GM19043 (cell line): ENCODE data around the gene TMED4.

Source experiments
- ATAC-seq: cut with Tn5 transposase; IDR thresholded peaks from one replicate; pipeline ENCODE4 v1.9.1; 2021; ENCODE audit warnings: low read depth; ENCODE audit not compliant: unreplicated experiment

Gene TMED4

GRCh38 chr7:44547536-44548231 is 34.3 kb downstream of the TMED4 start:
- no peak for ATAC-seq

- no peak for ATAC-seq
Measured at GRCh38 chr7:44541876-44542610, 40.0 kb downstream of the TMED4 start.

DNA sequence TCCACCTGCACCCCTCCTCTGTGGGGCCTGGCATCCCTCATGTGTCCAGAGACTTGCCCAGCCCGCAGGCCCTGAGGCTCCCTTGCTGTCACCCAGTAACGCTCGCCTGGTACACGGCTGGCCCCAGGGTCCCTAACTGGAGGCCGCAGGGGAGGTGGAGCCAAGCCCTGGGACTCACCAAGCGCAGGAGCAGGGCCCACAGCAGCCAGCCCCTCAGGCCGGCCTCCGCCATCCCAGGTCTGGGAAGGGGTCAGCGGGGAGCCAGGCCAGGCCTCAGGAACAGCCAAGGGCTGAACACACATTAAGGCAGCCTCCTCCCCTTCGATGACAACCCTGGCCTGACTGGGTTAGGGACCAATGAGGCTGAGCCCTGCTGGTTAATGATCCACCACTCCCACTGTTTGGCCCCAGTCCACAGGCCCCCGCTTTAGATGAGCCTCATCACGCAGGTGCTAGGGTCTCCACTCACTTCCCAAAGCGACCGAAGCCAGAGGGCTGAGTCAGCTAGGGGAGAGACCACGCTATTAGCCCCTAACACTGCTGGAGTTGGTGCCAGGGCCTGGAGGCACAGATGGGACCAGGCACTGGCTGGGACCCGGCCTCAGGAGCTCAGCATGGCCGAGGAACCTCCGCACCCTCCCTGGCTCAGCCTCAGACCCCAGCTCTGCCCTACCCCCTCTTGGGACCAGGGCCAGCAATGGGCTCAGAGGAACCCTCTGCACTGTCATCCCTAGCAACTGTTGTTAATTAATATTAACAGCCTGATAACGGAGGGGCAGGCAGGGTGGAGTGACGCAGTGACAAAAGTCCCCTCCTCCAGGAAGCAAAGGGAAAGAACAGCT is 40.8 kb downstream of the TMED4 start, which contains the start of gene NPC1L1:
Gene NPC1L1, minus strand, starts transcription at position 303 of the 842 bp plus-strand sequence. Its CDS starts 71 bp downstream, at position 232.
- no peak for ATAC-seq

- no peak for ATAC-seq
Measured at GRCh38 chr7:44540592-44541027, 41.4 kb downstream of the TMED4 start.

DNA sequence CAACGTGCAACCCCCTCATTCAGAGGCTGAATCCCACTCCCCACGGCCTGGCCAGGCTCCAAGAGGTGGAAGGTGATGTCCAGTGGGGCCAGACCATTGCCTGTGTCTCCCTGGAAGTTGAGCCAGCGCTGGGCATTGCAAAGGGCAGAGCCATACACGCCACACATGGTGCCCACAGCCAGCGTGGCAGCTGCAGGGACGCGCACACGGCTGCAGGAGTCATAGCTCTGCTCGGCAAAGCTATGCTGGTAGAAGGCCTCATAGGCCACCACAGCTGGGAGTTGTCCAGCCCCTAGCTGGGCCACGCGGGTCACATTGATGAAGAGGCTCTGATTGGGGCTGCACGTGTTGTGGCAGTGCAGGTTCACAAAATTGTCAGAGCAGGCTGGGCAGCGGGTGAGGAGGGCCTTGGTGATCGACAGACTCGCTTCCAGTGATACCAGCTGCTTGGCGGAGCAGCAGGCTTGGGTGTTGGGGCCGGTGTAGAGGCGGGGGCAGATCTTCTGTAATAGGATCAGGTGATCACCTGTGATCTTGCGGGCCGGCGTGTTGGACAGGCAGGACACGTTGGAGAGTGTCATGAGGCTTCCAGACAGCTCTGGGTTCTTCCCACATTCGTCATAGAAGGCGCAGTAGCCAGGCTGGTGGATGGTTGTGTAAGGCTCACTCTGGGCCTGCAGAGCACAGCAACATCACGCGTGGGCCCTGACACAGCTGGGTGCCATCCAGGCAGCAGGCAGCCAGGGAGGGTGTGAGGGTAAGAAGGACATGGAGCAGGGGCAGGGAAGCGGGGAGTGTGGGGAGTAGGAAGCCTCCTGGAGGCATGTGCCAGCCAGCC is 42.1 kb downstream of the TMED4 start:
- no peak for ATAC-seq

DNA sequence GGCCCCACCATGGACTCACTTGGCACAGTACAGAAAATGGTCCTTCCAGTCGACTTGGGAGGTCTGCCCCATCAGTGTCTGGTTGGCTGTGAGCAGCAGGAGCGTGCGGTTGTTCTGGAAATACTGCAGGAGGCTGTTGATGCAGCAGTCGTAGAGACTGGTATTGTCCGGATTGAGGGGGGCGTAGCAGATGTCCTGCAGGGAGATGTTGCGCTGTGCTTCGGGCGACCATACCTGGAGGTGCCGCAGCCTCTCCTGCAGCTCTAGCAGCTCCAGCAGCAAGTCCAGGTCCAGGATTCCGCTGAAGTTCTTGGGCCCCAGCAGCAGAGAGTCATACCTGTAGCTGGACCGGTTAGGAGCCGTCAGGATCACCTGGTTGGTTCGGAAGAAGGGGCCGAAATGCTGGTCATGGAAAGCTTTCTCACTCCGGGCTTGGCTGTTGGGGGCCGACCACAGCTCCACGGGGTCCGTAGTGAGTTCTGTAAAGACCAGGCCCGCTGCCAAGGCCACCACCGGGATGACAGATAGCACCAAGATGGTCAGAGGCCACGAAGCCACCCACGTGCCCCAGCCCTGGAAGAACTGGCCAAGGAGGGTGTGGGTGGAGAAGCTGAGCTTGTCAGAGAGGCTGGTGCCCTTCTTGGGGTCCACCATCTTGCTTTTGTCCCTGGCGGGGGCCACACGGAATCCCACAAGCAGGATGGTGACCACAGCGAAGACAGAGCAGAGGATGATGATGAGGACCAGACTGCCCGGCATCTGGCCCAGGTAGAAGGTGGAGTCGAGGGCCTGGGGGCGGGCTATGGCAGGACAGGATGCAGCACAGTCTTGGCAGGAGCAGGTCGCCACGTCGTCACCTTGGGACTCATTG is 43.0 kb downstream of the TMED4 start:
- ATAC-seq = no peak

GRCh38 chr7:44538093-44538797 is 43.8 kb downstream of the TMED4 start:
- no peak for ATAC-seq

DNA sequence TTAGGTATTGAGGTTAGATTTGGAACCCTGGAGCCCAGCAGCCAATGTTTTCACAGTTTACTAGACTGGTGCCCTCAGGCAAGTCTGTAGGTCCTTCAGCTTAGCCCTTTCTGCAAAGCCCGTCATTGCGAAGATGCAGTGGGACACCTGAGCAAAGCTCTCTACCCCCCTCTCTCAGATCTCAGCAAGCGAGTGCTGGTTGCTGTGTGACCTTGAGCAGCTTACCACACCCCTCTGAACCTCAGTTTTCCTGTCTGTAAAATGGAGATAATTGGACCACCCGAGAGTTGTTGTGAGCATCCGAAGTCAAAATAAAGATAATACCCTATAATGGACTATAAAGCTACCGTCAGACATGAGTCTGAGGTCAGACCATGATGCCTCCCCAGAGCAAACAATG is 44.6 kb downstream of the TMED4 start:
- ATAC-seq = no peak

DNA sequence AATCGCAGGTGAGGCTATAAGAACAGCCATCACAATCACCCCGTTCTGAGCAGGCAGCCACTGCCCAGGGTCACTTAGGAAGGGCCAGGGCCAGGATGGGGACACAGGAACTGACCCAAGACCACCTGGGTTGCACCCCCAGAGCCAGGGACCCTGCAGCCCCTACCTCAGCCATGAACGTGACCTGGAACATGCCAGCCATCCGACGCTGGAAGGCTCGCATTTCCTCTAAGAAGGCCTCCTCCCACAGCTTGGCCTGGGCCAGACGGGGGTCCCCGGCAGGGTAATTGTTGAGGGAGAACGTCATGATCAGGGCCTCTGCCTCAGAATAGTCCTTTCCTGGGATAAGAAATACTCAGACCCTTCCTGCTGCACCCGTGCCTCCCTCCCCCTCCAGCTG is 45.9 kb downstream of the TMED4 start:
- no peak for ATAC-seq

DNA sequence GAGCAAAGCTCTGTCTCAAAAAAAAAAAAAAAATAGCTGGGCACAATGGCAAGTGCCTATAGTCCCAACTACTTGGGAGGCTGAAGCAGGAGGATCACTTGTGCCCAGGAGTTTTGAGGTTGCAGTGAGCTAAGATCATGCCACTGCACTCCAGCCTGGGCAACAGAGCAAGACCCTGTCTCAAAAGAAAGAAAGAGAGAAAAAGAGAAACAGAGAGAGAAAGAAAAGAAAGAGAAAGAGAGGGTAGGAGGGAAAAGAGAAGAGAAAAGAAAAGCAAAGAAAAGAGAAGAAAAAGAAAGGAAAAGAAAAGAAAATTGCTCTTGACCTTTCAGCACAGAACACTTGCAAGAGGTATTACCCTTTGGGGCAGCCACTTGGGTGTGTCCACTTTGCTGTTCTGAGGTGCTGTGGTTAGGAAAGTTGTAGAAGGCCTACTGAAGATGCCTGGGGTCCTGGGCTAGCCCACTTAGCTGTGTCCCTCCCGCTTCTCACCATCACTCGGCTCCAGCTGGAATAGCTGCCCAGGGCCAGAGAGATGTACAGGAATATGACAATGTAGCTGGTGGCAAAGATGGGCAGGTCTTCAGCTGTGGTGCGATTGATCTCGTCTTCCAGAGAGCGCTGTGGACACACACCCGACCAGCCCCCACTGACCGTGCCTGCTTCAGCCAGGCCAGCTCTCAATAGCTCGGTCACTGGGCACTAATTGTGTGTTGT is 46.5 kb downstream of the TMED4 start:
- no peak for ATAC-seq

GRCh38 chr7:44534501-44534900 is 47.5 kb downstream of the TMED4 start:
- ATAC-seq = no peak

DNA sequence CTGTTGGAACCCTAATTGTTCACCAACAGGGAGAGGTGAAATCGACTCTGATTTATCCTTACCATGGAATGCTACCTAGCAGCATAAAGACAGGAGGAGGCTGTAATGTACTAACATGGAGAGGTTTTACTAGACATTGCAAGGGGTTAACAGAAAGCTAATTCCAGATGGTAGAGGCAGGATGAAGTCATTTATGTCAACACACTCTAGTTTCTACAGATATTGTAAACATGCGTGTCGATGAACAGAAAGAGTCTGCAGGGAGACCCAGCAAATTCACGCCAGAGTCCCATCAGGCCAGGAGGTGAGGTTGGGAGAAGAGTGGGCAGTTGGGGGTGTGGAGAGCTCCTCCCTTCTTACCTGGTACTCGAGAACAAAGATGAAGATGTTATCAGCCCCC is 47.9 kb downstream of the TMED4 start:
- no peak for ATAC-seq

GRCh38 chr7:44533301-44534055 is 48.6 kb downstream of the TMED4 start:
- ATAC-seq = no peak

GRCh38 chr7:44531421-44532380 is 50.3 kb downstream of the TMED4 start:
- ATAC-seq = no peak

DNA sequence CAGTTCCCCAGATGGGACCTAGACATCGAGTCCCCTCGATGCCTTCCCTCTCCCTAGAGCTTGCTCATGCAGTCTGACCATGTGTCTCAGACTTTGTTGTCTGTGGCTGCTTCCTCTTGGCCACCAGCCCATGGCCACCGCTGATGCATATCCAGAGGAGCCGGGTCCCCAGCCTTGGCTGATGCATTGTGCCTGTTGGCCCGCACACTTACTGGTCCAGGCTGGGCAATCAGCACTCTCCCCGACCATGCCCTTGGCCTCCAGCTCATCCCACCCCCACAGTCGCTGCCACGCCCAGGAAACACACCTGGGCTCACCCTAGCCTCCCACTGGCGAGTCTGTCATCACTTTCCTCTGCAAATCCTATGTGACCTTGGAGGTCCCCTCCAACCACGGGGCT is 51.0 kb downstream of the TMED4 start:
- no peak for ATAC-seq
